Neural progenitor cell (in vitro differentiated cells): ENCODE measurements around the gene CLDN16. TPM values are rescaled to one million over a fixed set of nuclear protein-coding genes. Genes with fewer than 3 reads are reported as not detected.

ENCODE experiments used
- DNase-seq: peaks from one replicate; pipeline ENCODE4 v3.0.0-alpha.2; 2016; ENCODE audit warnings: low spot score
- H2AFZ ChIP-seq: fragments of 200-600 bp; sonication (generic); replicated peaks from 2 replicates; pipeline ENCODE4 v1.6.1; 2016; ENCODE audit warnings: antibody characterized with exemption
- H3F3A ChIP-seq: fragments of 200-600 bp; sonication (generic); 2 replicates; pipeline ENCODE4 v1.6.1; 2016; ENCODE audit warnings: antibody characterized with exemption, low read depth
- H3K27ac ChIP-seq: fragments of 200-600 bp; sonication (generic); 2 replicates; pipeline ENCODE4 v1.5.1; 2016; ENCODE audit warnings: mild to moderate bottlenecking
- H3K27me3 ChIP-seq: fragments of 200-600 bp; sonication (generic); 2 replicates; pipeline ENCODE4 v1.6.1; 2016; ENCODE audit warnings: mild to moderate bottlenecking, moderate library complexity
- H3K36me3 ChIP-seq: fragments of 200-600 bp; sonication (generic); 2 replicates; pipeline ENCODE4 v1.5.1; 2016
- H3K4me1 ChIP-seq: fragments of 200-600 bp; sonication (generic); 2 replicates; pipeline ENCODE4 v1.6.1; 2016; ENCODE audit warnings: mixed run types
- H3K4me2 ChIP-seq: fragments of 200-600 bp; sonication (generic); 2 replicates; pipeline ENCODE4 v1.6.1; 2016
- H3K4me3 ChIP-seq: fragments of 200-600 bp; sonication (generic); 2 replicates; pipeline ENCODE4 v1.5.1; 2016
- H3K79me2 ChIP-seq: fragments of 200-600 bp; sonication (generic); 2 replicates; pipeline ENCODE4 v1.6.1; 2016; ENCODE audit warnings: low read depth
- H3K9ac ChIP-seq: fragments of 200-600 bp; sonication (generic); 2 replicates; pipeline ENCODE4 v1.6.1; 2016
- H3K9me3 ChIP-seq: fragments of 200-600 bp; sonication (generic); 2 replicates; pipeline ENCODE4 v1.5.1; 2016; ENCODE audit warnings: low read depth
- H4K20me1 ChIP-seq: fragments of 200-600 bp; sonication (generic); 2 replicates; pipeline ENCODE4 v1.6.1; 2016; ENCODE audit warnings: low read depth
- H3K27ac Mint-ChIP-seq: 3 replicates; pipeline ENCODE4 v1.8.0; 2021; ENCODE audit warnings: mixed read lengths
- H3K27me3 Mint-ChIP-seq: 2 replicates; pipeline ENCODE4 v1.8.0; 2022; ENCODE audit warnings: low read depth, mild to moderate bottlenecking, inconsistent platforms, moderate library complexity, mixed read lengths; ENCODE audit not compliant: insufficient read depth
- H3K36me3 Mint-ChIP-seq: 3 replicates; pipeline ENCODE4 v1.8.0; 2021; ENCODE audit warnings: mixed read lengths
- H3K4me1 Mint-ChIP-seq: 3 replicates; pipeline ENCODE4 v1.8.0; 2021; ENCODE audit warnings: mixed read lengths
- H3K4me3 Mint-ChIP-seq: 3 replicates; pipeline ENCODE4 v1.8.0; 2021; ENCODE audit warnings: mild to moderate bottlenecking, moderate library complexity, mixed read lengths
- H3K9me3 Mint-ChIP-seq: 3 replicates; pipeline ENCODE4 v1.8.0; 2020; ENCODE audit warnings: mixed read lengths
- EZH2 ChIP-seq: fragments of 200-600 bp; sonication (generic); IDR thresholded peaks from 2 replicates; pipeline ENCODE4 v1.6.1; 2017; ENCODE audit warnings: antibody characterized with exemption, mild to moderate bottlenecking, moderate library complexity
- EZH2phosphoT487 ChIP-seq: fragments of 200-600 bp; sonication (generic); IDR thresholded peaks from 2 replicates; pipeline ENCODE4 v1.6.1; 2017; ENCODE audit warnings: antibody characterized with exemption
- total RNA-seq: library from RNA; depleted of rRNA; stranded (reverse); fragments of >200 nt; gene quantifications from 2 replicates; pipeline ENCODE4 v1.2.3, GENCODE V29; 2015; ENCODE audit warnings: low replicate concordance
- TF ChIP-seq, protein P1 (sequence below): fragments of 200-600 bp; sonication (generic); IDR thresholded peaks from 2 replicates; pipeline ENCODE4 v1.5.1; 2017; ENCODE audit warnings: antibody characterized with exemption, mild to moderate bottlenecking

Gene CLDN16
- total RNA-seq, 1 donor from 2014 or later: not detected

DNA sequence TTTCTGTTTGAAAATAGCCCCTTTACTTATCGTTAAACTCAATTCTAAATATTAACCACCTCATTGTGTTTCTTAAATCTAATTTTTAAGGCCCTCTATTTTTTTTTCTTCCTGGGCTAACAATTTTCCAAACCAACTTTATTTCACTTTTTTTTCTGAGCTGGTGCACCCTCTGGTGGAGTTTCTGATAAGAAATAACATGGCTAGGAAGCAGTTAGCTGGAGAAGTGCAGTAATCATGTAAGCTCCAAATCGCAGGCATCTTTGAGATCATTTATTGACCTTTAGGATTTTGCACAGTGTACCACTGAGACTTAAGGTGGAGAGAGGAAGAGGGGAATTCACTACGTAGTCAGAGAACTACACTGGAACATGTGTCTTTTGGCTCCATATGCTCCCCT, 55.3 kb downstream of the CLDN16 start:
- H3K36me3 ChIP-seq: no peaks in the 10 kb centered on the region
- no peak overlapping the region for H3K27ac Mint-ChIP-seq
- no peak overlapping the region for H3K4me2 ChIP-seq
- no peaks in the 10 kb centered on the region for H3K36me3 Mint-ChIP-seq
- TF ChIP-seq, protein P1, sequence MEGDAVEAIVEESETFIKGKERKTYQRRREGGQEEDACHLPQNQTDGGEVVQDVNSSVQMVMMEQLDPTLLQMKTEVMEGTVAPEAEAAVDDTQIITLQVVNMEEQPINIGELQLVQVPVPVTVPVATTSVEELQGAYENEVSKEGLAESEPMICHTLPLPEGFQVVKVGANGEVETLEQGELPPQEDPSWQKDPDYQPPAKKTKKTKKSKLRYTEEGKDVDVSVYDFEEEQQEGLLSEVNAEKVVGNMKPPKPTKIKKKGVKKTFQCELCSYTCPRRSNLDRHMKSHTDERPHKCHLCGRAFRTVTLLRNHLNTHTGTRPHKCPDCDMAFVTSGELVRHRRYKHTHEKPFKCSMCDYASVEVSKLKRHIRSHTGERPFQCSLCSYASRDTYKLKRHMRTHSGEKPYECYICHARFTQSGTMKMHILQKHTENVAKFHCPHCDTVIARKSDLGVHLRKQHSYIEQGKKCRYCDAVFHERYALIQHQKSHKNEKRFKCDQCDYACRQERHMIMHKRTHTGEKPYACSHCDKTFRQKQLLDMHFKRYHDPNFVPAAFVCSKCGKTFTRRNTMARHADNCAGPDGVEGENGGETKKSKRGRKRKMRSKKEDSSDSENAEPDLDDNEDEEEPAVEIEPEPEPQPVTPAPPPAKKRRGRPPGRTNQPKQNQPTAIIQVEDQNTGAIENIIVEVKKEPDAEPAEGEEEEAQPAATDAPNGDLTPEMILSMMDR: peak; percentile 54
- TF ChIP-seq EZH2: no peak
- no peak overlapping the region for H3K4me3 Mint-ChIP-seq
- no peaks in the 10 kb centered on the region for H3F3A ChIP-seq
- H3K9ac ChIP-seq: no peak overlapping the region
- H4K20me1 ChIP-seq: no peaks in the 10 kb centered on the region
- H3K27me3 ChIP-seq: no peaks in the 10 kb centered on the region
- H3K27me3 Mint-ChIP-seq: no peaks in the 10 kb centered on the region
- H3K4me3 ChIP-seq: no peak overlapping the region
- H3K9me3 Mint-ChIP-seq: no peaks in the 10 kb centered on the region
- H3K27ac ChIP-seq: no peak overlapping the region
- no peaks in the 10 kb centered on the region for H3K4me1 ChIP-seq
- H2AFZ ChIP-seq: peak overlapping the region; percentile 58
- peak; percentile 10 for DNase-seq
- no peaks in the 10 kb centered on the region for H3K9me3 ChIP-seq
- H3K79me2 ChIP-seq: no peaks in the 10 kb centered on the region
- H3K4me1 Mint-ChIP-seq: no peaks in the 10 kb centered on the region

DNA sequence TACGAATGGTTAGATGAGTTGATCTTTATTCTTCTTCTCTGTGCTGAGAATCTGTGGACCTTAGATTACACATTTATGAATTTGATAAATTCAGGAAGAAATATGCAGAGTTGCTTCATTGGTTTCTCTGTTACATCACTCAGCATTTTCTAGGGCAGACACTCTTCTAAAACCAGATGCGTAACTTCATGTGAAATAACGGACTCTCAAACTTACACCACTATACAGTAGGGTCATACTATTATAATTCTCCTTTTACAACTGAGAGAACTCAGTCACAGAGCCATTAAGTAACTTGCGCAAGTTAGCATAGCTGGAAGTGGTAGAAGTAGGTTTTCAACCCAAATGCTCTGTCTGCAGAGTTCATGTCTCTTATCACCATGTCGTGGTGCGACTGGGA, 56.0 kb downstream of the CLDN16 start:
- H3K79me2 ChIP-seq: no peaks in the 10 kb centered on the region
- no peak overlapping the region for H3K4me2 ChIP-seq
- no peak overlapping the region for H3K4me3 ChIP-seq
- Mint-ChIP-seq H3K27me3 (no peaks in the 10 kb centered on the region), H3K27ac (no peak overlapping the region), H3K9me3 (no peaks in the 10 kb centered on the region), H3K36me3 (no peaks in the 10 kb centered on the region), H3K4me1 (no peaks in the 10 kb centered on the region), H3K4me3 (no peak overlapping the region)
- H2AFZ ChIP-seq: no peak overlapping the region
- no peaks in the 10 kb centered on the region for H3F3A ChIP-seq
- no peaks in the 10 kb centered on the region for H3K36me3 ChIP-seq
- no peak overlapping the region for H3K9ac ChIP-seq
- H3K9me3 ChIP-seq: no peaks in the 10 kb centered on the region
- TF ChIP-seq EZH2phosphoT487 (no peak), EZH2 (no peak)
- TF ChIP-seq, protein P1: no peak
- H3K27me3 ChIP-seq: no peaks in the 10 kb centered on the region
- no peak overlapping the region for H3K27ac ChIP-seq
- no peaks in the 10 kb centered on the region for H4K20me1 ChIP-seq
- no peaks in the 10 kb centered on the region for H3K4me1 ChIP-seq
- DNase-seq: no peak

DNA sequence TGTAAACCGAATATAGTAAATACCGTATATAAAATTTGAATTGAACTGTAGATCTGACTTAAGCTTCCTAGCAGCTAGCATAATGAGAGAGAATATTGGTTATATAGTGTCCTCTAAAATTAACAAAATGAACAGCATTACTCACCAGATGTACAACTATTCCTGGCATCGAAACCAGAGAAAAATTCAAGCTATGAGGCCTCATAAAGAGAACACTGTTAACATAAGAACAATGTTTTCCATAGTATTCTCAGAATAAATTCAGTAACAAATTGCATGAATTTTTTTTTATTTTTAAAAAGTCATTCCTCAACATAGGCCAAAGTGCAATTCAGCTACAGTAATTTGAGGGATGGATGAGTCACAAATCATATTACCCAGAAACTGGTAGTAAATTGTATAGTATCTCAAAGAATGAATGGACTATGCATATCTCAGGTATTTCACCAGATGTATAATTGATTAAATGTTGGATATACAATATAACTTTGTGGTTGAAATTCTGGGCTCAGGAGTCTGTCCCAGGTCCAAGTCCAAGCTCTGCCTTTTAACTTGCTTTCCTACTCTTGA, 56.7 kb downstream of the CLDN16 start:
- H4K20me1 ChIP-seq: no peaks in the 10 kb centered on the region
- H3K9ac ChIP-seq: no peak overlapping the region
- H3K27ac ChIP-seq: no peak overlapping the region
- H3K9me3 ChIP-seq: no peaks in the 10 kb centered on the region
- DNase-seq: no peak
- no peaks in the 10 kb centered on the region for H3K27me3 ChIP-seq
- no peaks in the 10 kb centered on the region for H3K79me2 ChIP-seq
- no peaks in the 10 kb centered on the region for H3F3A ChIP-seq
- Mint-ChIP-seq H3K27ac (no peak overlapping the region), H3K4me1 (no peaks in the 10 kb centered on the region), H3K4me3 (no peak overlapping the region), H3K27me3 (no peaks in the 10 kb centered on the region), H3K36me3 (no peaks in the 10 kb centered on the region), H3K9me3 (no peaks in the 10 kb centered on the region)
- H3K4me2 ChIP-seq: no peak overlapping the region
- TF ChIP-seq EZH2 (no peak), EZH2phosphoT487 (no peak)
- TF ChIP-seq, protein P1: no peak
- H3K4me1 ChIP-seq: no peaks in the 10 kb centered on the region
- H3K36me3 ChIP-seq: no peaks in the 10 kb centered on the region
- no peak overlapping the region for H2AFZ ChIP-seq
- no peak overlapping the region for H3K4me3 ChIP-seq
